WERI-Rb-1 (cell line): ENCODE data around the gene BCL2L12.

Experiments
- DNase-seq: peaks from one replicate; pipeline ENCODE4 v3.0.0-alpha.2; 2020
- H3K27ac ChIP-seq: fragments of 250-450 bp; sonication (Bioruptor Pico); 2 replicates; pipeline ENCODE4 v1.5.1; 2020; ENCODE audit warnings: mild to moderate bottlenecking, moderate library complexity
- H3K27me3 ChIP-seq: fragments of 250-450 bp; sonication (Bioruptor Pico); 2 replicates; pipeline ENCODE4 v1.5.1; 2021; ENCODE audit warnings: mild to moderate bottlenecking, low read depth, moderate library complexity; ENCODE audit not compliant: insufficient read depth, severe bottlenecking
- H3K36me3 ChIP-seq: fragments of 250-450 bp; sonication (Bioruptor Pico); 2 replicates; pipeline ENCODE4 v1.5.1; 2020; ENCODE audit warnings: mild to moderate bottlenecking, moderate library complexity
- H3K4me3 ChIP-seq: 2 replicates; pipeline ENCODE4 v1.5.1; 2011; ENCODE audit warnings: low read depth, mild to moderate bottlenecking, control low read depth, low read length
- H3K9me3 ChIP-seq: fragments of 250-450 bp; sonication (Bioruptor Pico); 2 replicates; pipeline ENCODE4 v1.5.1; 2021; ENCODE audit warnings: mild to moderate bottlenecking, moderate library complexity; ENCODE audit not compliant: severe bottlenecking
- CTCF ChIP-seq: IDR thresholded peaks from 2 replicates; pipeline ENCODE4 v1.5.1; 2011; ENCODE audit warnings: low read depth, mild to moderate bottlenecking, control low read depth, inconsistent platforms, low read length

The BCL2L12 gene

DNA sequence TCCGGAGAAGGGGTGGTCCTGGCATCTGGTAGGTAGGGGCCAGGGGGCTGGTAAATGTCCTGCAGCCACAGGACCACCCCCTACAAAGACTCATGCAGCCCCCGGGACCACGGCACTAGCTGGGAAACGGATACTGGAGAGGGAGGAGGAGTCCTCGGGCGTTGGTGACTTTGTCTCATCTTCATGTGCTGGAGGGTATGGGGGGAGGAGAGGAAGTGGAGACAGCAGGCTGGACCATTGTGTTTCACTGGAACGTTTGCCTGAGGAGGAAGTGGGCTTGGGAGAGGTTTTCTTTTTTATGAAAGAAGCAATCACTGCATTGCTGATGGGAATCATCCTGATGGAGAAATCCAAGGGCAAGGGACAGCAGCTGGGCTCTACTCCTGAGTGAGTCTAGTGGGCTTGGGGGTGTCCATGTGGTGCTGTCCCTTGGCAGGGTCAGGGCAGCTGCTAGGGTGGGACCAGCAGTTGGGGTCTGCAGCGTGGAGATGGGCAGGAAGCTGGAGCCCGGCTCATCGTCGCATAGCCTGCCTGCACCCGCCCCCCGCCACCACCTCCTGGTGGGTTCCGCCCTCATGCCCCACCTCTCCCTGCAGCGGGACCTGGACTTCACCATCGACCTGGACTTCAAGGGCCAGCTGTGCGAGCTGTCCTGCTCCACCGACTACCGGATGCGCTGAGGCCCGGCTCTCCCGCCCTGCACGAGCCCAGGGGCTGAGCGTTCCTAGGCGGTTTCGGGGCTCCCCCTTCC lies 22.0 kb downstream of the BCL2L12 start:
- Histone ChIP-seq H3K36me3 (peaks cover 46% of the 10 kb centered on the region), H3K9me3 (no peaks in the 10 kb centered on the region), H3K4me3 (no peak overlapping the region), H3K27me3 (no peaks in the 10 kb centered on the region), H3K27ac (no peak overlapping the region)
- TF ChIP-seq CTCF, result no peak
- no peak for DNase-seq

DNA sequence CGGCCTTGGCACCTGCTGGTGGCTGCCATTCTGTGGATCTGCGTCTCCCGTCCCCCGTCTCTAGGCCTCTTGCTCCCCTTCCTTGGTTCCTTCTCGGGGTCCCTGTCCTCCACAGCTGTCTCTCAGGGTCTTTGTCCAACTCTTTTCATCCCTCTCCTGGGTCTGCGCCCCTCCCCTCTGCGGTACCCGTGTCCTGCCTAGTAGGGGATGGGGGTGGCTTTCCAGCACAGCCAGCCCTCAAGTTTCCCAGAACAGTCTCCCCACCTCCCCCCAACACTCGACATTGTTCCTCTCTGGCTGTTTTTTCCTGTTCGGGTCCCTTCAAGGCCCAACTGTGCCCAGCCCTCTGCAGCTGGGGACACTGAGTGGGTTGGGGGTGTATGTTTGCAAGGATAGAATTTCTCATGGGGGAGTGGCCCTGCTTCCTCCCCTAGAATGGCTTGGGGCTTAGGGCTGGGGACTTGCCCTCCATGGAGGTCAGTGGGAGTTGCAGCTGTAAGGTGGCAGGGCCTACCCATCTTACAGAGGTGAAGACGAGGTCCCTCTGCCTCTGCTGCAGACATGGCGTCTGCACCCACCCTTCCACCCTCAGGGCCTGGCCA lies 22.9 kb downstream of the BCL2L12 start:
- Histone ChIP-seq H3K4me3 (no peak overlapping the region), H3K9me3 (no peaks in the 10 kb centered on the region), H3K36me3 (peaks cover 46% of the 10 kb centered on the region), H3K27ac (no peak overlapping the region), H3K27me3 (no peaks in the 10 kb centered on the region)
- DNase-seq, result no peak
- no peak for TF ChIP-seq CTCF

- TF ChIP-seq CTCF, result peak; percentile 87
- DNase-seq, result peak; percentile 86
- H3K27ac ChIP-seq, result peak within 1 kb of the TSS; percentile 91
- H3K27me3 ChIP-seq, result no peaks in the 10 kb centered on the region
- H3K9me3 ChIP-seq, result no peaks in the 10 kb centered on the region
- peaks cover 39% of the 10 kb centered on the region for H3K36me3 ChIP-seq
- H3K4me3 ChIP-seq, result peak within 1 kb of the TSS; percentile 55
These were observed 23.7 kb downstream of the BCL2L12 start, which contains the start of gene ADM5 for GRCh38 chr19:49689133-49690078. ADM5 (plus strand) TSS chr19:49689594; CDS start chr19:49689838, 244 bp downstream.

GRCh38 chr19:49690079-49690655 lies 24.4 kb downstream of the BCL2L12 start:
- no peak for TF ChIP-seq CTCF
- Histone ChIP-seq H3K27me3 (no peaks in the 10 kb centered on the region), H3K4me3 (peak overlapping the region; percentile 55), H3K9me3 (no peaks in the 10 kb centered on the region), H3K27ac (peak overlapping the region; percentile 91), H3K36me3 (peaks cover 32% of the 10 kb centered on the region)
- no peak for DNase-seq

DNA sequence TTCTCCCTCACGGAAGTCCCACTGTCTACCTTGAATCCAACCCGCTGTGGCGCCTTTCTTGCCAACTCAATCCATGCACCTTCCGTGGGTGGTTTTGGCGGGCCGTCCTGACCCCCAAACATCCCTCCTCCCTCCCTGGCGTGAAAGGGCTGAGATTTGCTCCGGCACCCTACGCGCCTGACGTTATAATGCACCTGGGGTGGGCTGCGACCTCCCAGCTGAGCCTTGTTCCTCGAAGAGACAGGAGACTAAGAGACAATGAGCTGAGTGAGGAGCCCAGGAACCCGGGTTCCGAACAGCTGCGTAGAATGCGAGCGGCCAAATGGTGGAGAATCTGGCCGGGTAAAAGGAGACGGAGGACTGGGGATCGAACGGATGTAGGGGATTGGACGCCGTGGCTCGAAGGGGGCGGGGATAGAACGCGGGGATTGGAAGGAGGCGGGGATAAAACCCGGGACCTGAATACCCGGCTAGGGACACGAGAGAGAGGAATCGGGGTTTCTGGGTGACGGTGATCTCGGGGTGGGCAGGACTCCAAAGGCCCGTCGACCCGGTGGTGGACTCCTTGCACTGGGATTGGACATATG lies 25.0 kb downstream of the BCL2L12 start, which contains the start of gene CPT1C:
CPT1C (plus strand) TSS at position 461 of the 587 bp plus-strand sequence. CDS start 1,137 bp downstream, outside the sequence.
- peak; percentile 95 for DNase-seq
- Histone ChIP-seq H3K9me3 (no peaks in the 10 kb centered on the region), H3K27me3 (no peaks in the 10 kb centered on the region), H3K36me3 (peaks cover 27% of the 10 kb centered on the region), H3K4me3 (peak within 1 kb of the TSS; percentile 55), H3K27ac (peak within 1 kb of the TSS; percentile 91)
- no peak for TF ChIP-seq CTCF
